D721Med (cell line): ENCODE data around the gene NSMCE3.

Source experiments
- DNase-seq: peaks from one replicate; pipeline ENCODE4 v3.0.0; 2011; ENCODE audit warnings: low spot score; ENCODE audit not compliant: insufficient read length
- FAIRE-seq: peaks from 2 replicates; lab custom pipeline; 2011; peaks lifted over from hg19 to GRCh38; lab: Jason Lieb, UNC
- TF ChIP-seq, protein P1 (sequence below): IDR thresholded peaks from 2 replicates; pipeline ENCODE4 v1.5.1; 2012; ENCODE audit warnings: mild to moderate bottlenecking, control low read depth; ENCODE audit not compliant: insufficient read depth; ENCODE audit errors: missing control alignments

NSMCE3 gene

DNA sequence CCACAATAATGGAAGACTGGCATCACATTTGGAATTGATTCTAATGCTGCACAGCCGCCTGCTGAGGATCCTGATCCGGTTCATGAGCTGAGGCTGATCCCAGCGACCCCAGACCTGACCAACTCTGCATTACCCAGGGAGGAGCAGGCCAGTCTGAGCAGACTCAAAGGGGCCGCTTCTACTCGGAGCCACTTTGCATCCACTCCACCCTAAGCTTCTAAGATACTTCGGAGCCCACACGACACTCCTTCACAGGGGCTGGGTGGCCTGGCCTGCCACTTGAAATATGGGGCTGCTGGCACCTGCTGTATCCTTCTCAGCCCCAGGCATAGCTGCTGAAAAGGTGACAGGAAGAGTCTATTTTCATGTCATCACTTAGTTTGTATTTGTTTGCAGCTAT, 33.2 kb upstream of the NSMCE3 start:
- FAIRE-seq (no peak), DNase-seq (no peak)
- TF ChIP-seq, protein P1, sequence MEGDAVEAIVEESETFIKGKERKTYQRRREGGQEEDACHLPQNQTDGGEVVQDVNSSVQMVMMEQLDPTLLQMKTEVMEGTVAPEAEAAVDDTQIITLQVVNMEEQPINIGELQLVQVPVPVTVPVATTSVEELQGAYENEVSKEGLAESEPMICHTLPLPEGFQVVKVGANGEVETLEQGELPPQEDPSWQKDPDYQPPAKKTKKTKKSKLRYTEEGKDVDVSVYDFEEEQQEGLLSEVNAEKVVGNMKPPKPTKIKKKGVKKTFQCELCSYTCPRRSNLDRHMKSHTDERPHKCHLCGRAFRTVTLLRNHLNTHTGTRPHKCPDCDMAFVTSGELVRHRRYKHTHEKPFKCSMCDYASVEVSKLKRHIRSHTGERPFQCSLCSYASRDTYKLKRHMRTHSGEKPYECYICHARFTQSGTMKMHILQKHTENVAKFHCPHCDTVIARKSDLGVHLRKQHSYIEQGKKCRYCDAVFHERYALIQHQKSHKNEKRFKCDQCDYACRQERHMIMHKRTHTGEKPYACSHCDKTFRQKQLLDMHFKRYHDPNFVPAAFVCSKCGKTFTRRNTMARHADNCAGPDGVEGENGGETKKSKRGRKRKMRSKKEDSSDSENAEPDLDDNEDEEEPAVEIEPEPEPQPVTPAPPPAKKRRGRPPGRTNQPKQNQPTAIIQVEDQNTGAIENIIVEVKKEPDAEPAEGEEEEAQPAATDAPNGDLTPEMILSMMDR = no peak

DNA sequence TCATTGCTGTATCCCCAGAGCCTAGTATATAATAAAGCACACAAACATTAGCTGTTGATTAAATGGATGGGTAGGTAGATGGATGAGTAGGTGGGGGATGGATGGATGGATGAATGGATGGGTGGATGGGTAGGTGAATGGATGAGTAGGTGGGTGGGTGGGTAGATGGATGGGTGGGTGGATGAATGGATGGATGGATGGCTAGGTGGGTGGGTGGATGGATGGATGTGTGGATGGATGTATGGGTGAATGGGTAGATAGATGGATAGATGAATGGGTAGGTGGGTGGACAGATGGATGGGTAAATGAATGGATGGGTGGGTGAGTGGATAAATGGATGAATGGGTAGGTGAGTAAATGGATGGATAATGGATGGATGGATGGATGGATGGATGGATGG, 30.2 kb upstream of the NSMCE3 start:
- FAIRE-seq = no peak

DNA sequence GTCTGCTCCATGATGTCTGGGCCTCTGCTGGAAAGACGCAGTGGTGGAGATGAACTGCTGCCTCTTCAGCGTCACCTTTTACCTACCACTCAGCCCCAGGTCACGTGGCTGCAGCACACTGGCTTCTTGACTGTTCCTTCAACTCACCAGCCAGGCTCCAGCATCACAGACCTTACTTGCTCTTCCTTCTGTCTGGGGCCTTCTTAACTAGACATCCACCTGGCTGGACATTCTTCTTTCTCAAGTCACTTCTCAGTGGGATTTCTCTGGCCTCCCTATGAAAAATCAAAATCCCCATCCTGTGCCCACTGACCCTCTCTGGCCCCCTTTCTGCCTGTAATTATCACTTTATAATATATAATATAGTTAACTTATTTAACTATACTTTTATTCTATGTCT, 29.7 kb upstream of the NSMCE3 start:
- FAIRE-seq (no peak), DNase-seq (no peak)
- TF ChIP-seq, protein P1 = no peak

More for the DNA sequence above, 30.2 kb upstream of the NSMCE3 start:
- TF ChIP-seq, protein P1 = no peak
- no peak for DNase-seq

DNA sequence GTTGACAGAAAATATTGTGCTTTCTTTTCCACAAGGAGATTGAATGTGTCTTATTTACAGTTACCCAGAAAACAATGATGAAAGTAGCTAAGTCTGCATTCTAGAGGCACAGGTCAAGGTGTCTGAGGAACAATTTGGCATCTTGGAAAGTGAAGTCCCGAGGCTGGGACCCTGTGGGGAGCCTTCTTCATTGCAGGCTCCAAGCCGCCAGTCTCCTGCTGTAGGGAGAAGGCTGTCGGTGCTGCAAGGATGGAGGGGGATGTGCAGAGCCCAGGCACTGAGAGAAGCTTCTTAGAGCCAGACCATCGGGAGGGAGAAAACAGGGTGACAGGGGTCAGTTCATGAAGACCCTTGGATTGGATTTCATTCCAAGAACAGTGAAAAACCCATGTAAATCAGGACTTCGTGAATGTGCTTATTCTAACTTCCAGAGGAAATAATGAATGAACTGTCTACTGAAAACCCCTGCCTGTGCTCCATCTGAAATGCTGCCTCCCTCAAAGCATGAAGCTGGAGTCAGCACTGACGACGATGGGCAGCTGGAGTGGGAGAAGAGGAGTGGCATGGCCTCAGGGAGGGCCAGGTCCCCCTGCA, 25.2 kb upstream of the NSMCE3 start:
- DNase-seq (no peak), FAIRE-seq (no peak)
- TF ChIP-seq, protein P1 = no peak

DNA sequence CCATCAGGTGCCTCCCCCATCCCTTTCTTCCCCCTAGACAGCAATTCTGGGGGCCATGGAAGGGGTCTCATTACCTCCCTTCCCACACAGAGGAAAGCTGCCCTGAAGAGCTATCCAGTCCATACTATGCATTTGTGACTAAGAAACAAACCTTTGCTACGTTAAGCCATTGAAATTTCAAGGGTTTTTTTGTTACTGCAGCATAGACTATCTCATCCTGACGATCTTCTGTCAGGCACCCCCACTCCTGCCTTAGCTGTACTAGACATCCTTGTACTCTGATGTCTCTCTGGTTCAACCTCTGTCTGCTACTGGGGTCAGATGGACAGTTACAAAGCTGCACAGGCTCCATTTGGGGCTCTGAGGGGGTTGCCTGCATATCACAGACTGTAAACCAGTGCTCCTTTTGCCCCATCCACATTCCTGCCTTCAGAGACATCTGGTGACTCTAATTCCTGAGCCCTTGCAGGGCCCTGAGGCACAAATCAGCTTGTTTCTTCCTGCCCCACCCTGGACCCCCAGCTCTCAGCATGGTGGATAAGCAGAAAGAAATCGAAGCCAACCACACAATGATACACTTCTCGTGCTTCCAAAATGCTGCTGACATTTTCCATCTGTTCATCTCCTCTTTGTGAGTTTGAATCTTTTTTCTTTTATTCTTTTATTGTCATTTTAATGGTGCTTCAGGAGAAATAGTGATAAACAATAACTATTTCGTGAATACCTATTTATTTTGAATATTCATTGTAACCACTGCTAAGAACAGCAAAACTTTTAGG, 21.6 kb upstream of the NSMCE3 start:
- TF ChIP-seq, protein P1 = no peak
- FAIRE-seq (no peak), DNase-seq (no peak)

DNA sequence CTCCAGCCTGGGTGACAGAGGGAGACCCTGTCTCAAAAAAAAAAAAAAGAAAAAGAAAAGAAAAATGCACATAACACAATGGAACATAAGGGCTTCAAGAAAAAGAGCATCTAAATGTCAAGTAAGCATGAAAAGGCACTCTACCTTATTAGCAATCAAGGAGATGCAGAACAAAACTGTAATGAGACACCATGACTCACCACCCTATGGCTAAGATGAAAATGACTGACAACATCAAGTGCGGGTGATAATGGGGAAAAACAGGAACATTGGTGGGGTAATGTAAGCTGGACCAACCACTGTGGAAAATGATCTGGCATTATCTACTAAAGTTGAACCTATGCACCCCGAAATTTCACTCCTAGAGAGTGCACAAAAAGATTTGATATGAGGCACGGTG, 19.6 kb upstream of the NSMCE3 start:
- TF ChIP-seq, protein P1 = no peak
- DNase-seq (no peak), FAIRE-seq (no peak)

DNA sequence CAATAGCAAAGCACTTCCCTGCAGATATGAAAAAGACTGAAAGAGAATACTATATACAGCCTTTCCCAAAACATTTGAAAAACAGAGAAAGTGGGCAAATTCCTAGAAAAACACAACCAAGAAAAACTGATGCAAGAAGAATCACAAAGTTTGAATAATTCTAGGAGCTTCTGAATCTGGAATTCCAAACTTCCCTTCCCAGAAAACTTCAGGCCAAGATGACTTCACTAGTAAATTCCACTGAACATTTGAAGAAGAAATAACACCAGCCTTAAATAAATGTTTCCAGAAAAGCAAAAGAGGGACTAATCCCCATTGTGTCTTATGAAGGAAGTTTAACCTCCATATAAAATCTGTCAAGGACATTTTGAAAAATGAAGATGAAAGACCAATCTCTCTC, 15.8 kb upstream of the NSMCE3 start:
- FAIRE-seq (no peak), DNase-seq (no peak)
- TF ChIP-seq, protein P1 = no peak
